COLO829 (cell line): Measurements from ENCODE around the gene STING1.
"Not testable (repeated sequence)": the region's sequence is repeated elsewhere in the genome, so short reads cannot be mapped to it uniquely, and the experiment has no call there.

ENCODE experiments used
- DNase-seq: peaks from one replicate; pipeline ENCODE4 v3.0.0; 2012; ENCODE audit warnings: low spot score

Gene STING1

DNA sequence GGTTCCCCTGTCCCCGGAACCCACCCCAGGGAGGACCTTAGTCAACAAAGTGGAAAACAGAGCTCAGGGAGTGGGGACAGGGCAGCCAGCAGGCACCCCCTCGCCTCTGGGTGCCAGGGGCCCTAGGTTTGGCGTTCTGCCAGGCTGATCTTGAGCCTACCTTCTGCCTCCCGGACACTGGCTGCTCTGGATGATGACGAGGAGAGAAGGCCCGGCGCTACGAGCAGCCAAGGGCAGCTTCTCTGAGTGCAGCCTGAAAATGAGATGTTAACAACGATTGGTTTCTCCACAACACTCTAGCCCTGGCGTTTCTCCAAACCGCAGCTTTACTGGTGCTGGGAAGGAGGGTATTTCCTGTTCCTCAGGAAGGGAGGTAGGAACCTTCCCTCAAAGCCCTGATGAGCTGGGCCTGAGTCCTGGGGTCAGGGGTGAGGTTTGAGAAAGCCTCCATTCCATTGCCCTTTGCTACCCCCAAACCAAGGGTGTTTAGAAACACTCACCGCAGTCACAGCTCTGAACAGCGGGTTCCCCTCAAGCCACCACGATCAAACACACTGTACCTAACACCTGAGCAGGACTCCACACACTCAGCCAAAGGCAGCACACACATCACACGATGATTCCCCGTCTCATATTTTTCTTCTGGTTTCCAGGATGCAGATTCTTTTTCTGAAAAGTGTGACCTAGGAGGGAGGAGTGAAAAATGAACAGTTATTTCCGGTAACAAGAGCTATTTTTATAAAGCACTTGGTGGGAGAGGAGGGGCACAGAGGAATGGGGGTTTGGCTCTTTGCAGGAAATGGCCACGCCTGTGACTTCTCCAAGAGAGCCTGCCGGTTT is at the start of gene STING1:
STING1 (minus strand) TSS at position 709 of the 840 bp plus-strand sequence. CDS start 1,054 bp downstream, outside the sequence.
- peak; percentile 71 for DNase-seq

DNA sequence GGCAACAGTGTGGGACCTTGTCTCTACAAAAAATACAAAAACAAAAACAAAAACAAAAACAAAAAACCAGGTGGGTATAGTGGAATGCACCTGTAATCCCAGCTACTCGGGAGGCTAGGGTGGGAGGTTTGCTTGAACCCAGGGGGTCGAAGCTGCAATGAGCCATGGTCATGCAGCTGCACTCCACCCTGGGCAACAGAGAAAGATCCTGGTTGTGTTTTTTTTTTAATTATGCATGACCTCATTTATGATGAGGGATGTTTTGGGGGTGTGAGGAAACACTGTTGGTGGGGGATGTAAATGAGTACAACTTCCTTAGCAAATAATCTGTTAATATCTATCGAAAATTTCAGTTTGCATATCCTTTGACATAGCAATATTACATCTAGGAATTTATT is 49.2 kb upstream of the STING1 start:
- no peak for DNase-seq

- not testable (repeated sequence) for DNase-seq
Observed at GRCh38 chr5:139530079-139530478, 47.5 kb upstream of the STING1 start.

GRCh38 chr5:139528695-139529094 is 46.1 kb upstream of the STING1 start:
- not testable (repeated sequence) for DNase-seq

- not testable (repeated sequence) for DNase-seq
Observed at GRCh38 chr5:139527896-139528467, 45.4 kb upstream of the STING1 start.

GRCh38 chr5:139527090-139527470 is 44.5 kb upstream of the STING1 start:
- DNase-seq, result not testable (repeated sequence)

DNA sequence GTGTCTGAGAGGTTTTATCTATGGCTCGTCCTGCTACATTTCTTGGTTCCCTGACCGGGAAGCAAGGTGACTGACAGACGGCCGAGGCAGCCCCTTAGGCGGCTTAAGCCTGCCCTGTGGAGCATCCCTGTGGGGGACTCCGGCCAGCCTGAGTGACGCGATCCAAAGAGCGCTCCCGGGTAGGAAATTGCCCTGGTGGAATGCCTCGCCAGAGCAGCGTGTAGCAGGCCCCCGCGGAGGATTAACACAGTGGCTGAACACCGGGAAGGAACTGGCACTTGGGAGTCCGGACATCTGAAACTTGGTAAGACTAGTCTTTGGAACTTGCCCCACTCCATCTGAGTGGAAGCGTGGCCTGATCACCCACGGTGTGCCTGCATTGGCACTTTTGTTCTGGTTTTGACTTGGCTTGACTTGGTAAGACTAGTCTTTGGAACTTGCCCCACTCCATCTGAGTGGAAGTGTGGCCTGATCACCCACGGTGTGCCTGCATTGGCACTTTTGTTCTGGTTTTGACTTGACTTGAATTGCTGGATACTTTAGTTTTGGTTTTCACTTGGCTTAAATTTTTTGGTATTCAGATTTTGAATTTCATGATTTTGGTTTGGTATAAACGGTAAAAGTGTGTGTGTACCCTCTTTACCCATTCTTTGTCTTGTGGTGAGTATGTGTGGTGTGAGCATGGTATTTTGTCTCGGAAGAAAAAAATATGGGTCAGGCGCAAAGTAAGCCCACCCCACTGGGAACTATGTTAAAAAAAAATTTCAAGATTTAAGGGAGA is 43.9 kb upstream of the STING1 start:
- not testable (repeated sequence) for DNase-seq

GRCh38 chr5:139525586-139526308 is 43.2 kb upstream of the STING1 start:
- not testable (repeated sequence) for DNase-seq

- no peak for DNase-seq
Observed at GRCh38 chr5:139524940-139525585, 42.5 kb upstream of the STING1 start.

- no peak for DNase-seq
Observed at GRCh38 chr5:139524446-139524845, 41.9 kb upstream of the STING1 start.

DNA sequence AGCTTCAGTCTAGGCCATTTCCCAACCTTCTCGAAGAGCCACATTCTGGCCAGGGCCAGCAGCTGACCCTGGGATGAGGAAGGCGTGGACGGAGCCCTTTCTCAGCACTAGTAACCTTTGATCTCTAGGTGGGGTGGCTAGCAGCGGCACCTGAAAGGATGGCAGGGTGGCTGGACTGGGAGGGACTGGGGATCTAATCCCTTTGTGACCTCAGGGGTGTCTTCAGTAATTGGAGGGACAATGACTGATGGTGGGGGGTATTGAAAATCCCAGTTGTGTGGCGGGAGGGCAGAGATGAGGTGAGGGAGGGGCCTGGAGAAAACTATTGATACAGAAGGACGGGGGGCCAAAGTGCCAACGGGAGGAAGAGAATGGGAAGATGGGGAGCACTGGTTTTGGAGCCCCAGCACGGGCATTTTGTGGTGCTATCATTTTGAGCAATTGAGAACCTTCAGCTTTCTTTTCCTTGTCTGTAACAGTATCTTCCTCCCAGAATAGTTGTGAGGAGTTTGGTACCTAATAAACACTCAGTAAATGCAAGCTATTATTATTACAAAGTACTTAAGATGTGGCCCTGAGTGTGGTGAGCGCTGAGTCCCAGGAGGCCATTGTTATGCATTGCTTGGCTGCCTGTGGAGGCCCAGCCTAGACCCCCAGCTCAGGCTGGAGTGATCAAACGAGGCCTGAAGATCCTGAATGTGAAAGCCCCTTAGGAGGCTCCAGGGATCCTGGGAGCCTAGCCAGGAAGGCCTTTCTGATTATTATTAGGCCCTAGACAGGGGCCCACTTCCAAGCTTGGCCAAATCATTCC is 41.3 kb upstream of the STING1 start:
- no peak for DNase-seq

DNA sequence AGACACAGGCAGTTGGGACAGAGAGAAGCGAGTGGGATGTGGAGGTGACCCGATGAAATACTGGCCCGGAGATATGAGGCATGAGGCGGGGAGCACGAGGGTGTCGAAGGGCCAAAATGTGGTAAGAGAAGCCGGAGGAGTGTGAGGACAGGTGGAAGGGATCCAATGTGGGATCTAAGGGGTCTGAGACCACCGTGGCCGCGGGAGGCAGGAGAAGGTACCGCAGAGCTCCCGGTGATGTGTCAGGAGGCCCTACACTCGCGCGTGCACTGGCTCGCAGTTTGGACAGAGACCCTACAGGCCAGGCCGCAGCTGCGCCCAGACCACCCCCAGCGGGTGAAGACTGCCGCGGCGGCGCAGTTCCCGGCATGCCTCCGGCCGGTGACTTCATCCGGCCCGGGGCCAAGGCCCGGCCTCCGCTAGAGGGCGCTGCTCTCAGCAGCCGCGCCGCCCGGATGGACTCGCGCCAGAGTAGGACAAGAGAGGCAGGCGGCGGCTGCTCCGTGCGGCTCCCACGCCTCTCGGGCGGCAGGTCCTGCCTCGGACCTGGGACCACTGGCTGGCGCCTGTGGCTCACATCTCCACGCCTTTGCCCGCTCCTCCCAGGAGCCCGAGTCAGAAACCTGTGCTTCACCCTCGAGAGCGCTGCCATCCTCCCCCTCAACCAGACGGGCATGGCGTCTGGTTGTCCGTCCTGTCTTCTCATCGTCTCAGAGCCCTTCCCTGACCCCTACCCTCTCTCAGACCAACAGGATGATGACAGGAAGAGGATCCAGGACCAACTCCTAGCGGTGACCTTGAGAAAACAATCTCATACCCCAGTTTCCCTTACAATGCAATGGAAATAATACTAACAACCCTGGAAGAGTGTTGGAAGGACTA is 35.4 kb upstream of the STING1 start:
- peak; percentile 71 for DNase-seq

DNA sequence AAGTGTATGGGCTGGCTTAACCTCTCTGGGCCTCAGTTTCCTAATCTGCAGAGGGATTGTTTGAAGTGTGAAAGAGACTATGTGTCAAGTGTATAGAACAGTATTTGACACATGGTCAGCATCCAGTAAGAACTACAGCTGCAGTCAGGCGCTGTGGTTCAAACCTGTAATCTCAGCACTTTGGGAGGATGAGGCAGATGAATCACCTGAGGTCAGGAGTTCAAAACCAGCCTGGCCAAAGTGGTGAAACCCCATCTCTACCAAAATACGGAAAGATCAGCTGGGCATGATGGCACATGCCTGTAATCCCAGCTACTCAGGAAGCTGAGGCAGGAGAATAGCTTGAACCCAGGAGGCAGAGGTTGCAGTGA is 31.9 kb upstream of the STING1 start:
- DNase-seq, result no peak

DNA sequence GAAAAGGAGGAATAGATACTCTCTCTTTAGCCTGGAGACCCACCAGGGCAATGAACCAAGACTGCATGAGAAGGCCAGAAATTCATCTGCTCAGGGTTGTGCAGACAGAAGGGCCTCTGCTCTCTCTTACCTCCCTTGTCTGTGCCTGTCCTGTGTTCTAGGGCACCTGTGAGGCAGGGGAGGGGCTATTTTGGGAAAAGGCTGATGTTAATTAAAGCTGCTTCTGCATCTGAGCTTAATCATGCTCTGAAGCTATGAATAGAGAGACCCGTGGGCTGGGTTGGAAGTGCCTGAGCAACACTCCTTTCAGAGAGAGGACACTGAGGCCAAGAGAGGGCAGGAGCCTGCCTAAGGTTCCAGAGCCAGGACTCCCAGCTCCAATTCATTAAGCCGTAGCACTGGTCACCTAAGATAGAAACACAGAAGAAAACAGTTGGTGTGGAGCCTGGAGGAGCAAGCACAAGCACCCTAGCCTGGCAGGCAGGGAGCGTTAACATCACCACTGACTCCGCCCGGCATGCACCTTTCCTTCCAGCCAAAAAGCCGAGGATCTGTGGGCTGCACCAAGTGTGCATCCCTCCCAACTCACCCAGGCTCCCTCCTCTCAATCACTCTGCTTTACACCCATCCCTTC is 31.4 kb upstream of the STING1 start:
- DNase-seq, result no peak

DNA sequence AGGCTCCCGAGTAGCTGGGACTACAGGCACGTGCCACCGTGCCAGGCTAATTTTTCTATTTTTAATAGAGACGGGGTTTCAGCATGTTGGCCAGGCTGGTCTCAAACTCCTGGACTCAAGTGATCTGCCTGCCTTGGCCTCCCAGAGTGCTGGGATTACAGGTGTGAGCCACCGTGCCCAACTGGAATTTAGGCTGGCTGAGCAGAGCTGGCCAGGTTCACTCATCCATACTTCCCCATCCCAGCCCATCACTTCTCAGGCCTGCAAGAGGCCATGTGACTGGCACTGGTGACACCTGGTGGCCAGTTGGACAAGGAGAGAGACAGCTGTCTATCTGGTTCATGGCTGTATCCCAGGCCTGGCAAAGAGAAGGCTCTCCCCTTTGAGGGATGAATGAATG is 30.9 kb upstream of the STING1 start:
- DNase-seq, result peak; percentile 68

- DNase-seq, result no peak
Observed at GRCh38 chr5:139512786-139513390, 30.3 kb upstream of the STING1 start.

DNA sequence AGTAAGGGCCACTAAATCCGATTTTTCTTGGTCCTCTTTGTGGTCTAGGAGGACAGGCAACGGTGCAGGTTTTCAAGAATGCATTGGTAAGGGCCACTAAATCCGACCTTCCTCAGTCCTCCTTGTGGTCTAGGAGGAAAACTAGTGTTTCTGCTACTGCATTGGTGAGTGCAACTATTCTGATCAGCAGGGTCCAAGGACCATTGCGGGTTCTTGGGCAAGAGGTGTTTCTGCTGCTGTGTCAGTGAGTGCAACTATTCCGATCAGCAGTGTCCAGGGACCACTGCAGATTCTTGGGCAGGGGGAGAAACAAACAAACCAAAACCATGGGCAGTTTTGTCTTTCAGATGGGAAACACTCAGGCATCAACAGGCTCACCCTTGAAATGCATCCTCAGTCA is 22.2 kb upstream of the STING1 start:
- DNase-seq, result not testable (repeated sequence)

DNA sequence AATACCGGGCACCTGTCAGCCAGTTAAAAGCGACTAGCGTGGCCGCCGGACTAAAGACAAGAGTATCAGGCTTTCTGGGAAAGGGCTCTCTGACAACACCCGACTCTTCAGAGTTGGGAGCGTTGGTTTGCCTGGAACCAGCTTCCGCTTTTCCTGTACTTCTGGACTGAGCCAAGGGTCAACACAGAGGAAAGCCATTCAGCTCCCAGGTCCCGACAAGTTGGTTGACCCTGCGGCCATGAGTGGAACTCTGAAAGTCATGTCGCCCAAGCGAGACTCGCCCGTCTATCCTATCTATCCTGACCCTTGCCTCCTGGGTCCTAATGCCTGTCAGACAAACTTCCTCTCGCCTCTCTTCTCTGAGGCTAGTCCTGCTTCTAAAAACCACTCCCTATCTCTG is 21.3 kb upstream of the STING1 start:
- not testable (repeated sequence) for DNase-seq
